Lower leg skin (tissue), 4 donors: ENCODE measurements around the gene CLMP. TPM values are rescaled to one million over a fixed set of nuclear protein-coding genes. Genes with fewer than 3 reads are reported as not detected.
A peak's percentile ranks its signal among the peaks of the same experiment; 100 is the strongest.

Experiments used
- DNase-seq, 2 donors: peaks; one replicate each; pipeline ENCODE4 v3.0.0-alpha.2; 2019; ENCODE audit warnings: low spot score in 2 of 2
- H3K4me3 ChIP-seq: fragments of 200-600 bp; sonication (generic); 2 replicates; pipeline ENCODE4 v1.5.1; 2017; ENCODE audit warnings: mild to moderate bottlenecking, low read depth; ENCODE audit not compliant: poor library complexity, severe bottlenecking
- POLR2A ChIP-seq, 2 donors: fragments of 450-650 bp; IDR thresholded peaks; one replicate each; pipeline ENCODE4 v1.6.1; 2016 to 2017; ENCODE audit warnings: antibody characterized with exemption in 2 of 2, mild to moderate bottlenecking in 1 of 2, moderate library complexity in 1 of 2
- WGBS, 2 donors: methylation state at CpG; one replicate each; pipeline ENCODE4 v1.1.5; 2018; 5-methylcytosine and 5-hydroxymethylcytosine counted together
- intact Hi-C: fragments of 100-400 bp; cut with DNase I; formaldehyde crosslinking; loops from one replicate; pipeline ENCODE4 v1.15.0; 2023; ENCODE audit warnings: low total_unique reads
- total RNA-seq, 4 donors: library from RNA; depleted of rRNA; stranded (reverse); fragments of >200 nt; gene quantifications; one replicate each; pipeline ENCODE4 v1.1.0, GENCODE V29; 2016
- TF ChIP-seq, protein P1 (sequence below), 3 donors: fragments of 450-650 bp; IDR thresholded peaks; one replicate each; pipeline ENCODE4 v1.5.1; 2016; ENCODE audit warnings: antibody characterized with exemption in 3 of 3, mild to moderate bottlenecking in 3 of 3, moderate library complexity in 2 of 3

Gene CLMP
- total RNA-seq, 4 donors from 2014 or later: 7.6 to 27.0 (median 17.7) TPM

DNA sequence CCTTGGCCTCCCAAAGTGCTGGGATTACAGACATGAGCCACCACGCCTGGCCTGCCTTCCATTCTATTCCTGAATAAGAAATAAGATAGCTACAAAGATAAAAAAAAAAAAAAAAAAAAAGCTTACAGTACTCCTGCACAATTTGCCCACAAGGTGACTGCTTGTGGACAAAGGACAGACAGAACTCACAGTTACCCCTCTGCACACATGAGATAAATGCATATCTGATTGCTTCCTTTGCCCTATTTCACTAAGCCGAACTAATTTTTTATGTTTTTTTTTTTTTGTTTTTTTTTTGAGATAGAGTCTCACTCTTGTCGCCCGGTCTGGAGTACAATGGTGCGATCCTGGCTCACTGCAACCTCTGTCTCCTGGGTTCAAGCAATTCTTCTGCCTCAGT, 109.6 kb downstream of the CLMP start:
- WGBS, 2 donors: 93 to 94% methylated on average over 5 of the region's 5 CpGs
- DNase-seq: no peak
- no peak for TF ChIP-seq POLR2A (IDR thresholded peaks at IDR 0.05)
- TF ChIP-seq, protein P1, sequence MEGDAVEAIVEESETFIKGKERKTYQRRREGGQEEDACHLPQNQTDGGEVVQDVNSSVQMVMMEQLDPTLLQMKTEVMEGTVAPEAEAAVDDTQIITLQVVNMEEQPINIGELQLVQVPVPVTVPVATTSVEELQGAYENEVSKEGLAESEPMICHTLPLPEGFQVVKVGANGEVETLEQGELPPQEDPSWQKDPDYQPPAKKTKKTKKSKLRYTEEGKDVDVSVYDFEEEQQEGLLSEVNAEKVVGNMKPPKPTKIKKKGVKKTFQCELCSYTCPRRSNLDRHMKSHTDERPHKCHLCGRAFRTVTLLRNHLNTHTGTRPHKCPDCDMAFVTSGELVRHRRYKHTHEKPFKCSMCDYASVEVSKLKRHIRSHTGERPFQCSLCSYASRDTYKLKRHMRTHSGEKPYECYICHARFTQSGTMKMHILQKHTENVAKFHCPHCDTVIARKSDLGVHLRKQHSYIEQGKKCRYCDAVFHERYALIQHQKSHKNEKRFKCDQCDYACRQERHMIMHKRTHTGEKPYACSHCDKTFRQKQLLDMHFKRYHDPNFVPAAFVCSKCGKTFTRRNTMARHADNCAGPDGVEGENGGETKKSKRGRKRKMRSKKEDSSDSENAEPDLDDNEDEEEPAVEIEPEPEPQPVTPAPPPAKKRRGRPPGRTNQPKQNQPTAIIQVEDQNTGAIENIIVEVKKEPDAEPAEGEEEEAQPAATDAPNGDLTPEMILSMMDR (IDR thresholded peaks at IDR 0.05): no peak
- intact Hi-C loops: no loop called here
- no peak overlapping the region for H3K4me3 ChIP-seq

DNA sequence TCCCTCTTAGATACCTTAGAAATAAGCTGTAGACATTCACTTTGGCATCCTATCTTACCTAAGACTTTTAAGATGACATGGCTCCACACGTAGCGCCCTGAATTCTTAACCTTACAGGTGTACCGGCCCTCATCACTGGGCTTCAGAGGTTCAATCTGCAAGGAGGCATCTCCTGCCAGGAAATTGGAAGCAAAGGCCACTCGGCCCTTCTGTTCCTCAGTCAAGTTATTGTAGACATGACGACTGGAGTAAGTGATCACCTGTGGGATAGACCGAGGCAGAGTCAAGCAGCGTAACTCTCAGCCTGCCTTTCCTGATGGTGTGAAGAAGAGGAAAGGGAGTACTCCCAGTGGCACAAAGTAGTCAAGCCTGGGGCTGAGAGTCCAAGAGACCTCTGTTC, 110.6 kb downstream of the CLMP start:
- intact Hi-C loops: no loop called here
- WGBS, 2 donors: 97 to 98% methylated on average over 7 of the region's 7 CpGs
- no peak for DNase-seq
- TF ChIP-seq, protein P1 (IDR thresholded peaks at IDR 0.05): no peak
- TF ChIP-seq POLR2A (IDR thresholded peaks at IDR 0.05): no peak
- H3K4me3 ChIP-seq: no peak overlapping the region

- DNase-seq: peak; percentile 73 to 93
- intact Hi-C loops: no loop called here
- 4 to 12% methylated on average over 4 of the region's 4 CpGs for WGBS, 2 donors
- H3K4me3 ChIP-seq: no peak overlapping the region
- TF ChIP-seq, protein P1 (IDR thresholded peaks at IDR 0.05): no peak
- TF ChIP-seq POLR2A (IDR thresholded peaks at IDR 0.05): no peak
Observed at GRCh38 chr11:123083623-123084029, 111.4 kb downstream of the CLMP start.

DNA sequence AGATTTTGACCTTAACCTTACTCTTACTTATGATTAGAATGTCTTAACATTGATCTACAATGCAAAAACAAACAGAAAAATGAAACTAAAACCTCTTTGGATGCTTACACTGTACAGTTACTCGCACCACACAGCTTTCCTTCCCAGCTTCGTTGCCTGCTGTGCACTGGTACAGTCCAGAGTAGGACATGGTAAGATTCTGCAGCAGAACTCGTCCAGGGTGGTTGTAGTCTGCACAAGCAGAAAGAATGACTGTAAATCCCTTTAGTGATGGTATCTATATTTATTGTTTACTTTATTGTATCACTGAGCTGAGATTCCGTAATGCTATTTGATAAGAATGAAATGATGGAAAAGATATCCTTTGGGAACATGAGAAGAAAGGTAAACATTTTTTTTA, 112.1 kb downstream of the CLMP start:
- WGBS, 2 donors: 75 to 89% methylated on average over 4 of the region's 4 CpGs
- no peak overlapping the region for H3K4me3 ChIP-seq
- intact Hi-C loops: no loop called here
- no peak for TF ChIP-seq POLR2A (IDR thresholded peaks at IDR 0.05)
- TF ChIP-seq, protein P1 (IDR thresholded peaks at IDR 0.05): no peak
- DNase-seq: no peak

DNA sequence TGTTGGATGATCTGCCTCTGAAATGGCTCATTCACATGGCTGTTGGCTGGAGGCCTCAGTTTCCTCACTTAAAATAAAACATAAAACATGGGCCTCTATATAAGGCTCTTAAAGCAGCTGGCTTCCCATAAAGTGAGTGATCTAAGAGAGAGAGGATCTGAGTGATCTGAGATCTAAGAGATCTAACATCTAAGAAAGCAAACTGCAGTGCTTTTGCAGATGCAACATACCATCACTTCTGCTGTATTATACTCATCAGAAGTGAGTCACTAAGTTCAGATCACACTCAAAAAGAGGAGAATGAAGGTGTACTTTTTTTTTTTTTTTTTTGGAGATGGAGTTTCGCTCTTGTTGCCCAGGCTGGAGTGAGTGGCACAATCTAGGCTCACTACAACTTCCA, 115.0 kb downstream of the CLMP start:
- intact Hi-C loops: no loop called here
- TF ChIP-seq, protein P1 (IDR thresholded peaks at IDR 0.05): no peak
- TF ChIP-seq POLR2A (IDR thresholded peaks at IDR 0.05): no peak
- WGBS, 2 donors: 100% methylated on average over 1 of the region's 1 CpG
- H3K4me3 ChIP-seq: no peak overlapping the region
- no peak for DNase-seq

- H3K4me3 ChIP-seq: no peak overlapping the region
- 94 to 97% methylated on average over 2 of the region's 2 CpGs for WGBS, 2 donors
- intact Hi-C loops: no loop called here
- no peak for DNase-seq
- TF ChIP-seq POLR2A (IDR thresholded peaks at IDR 0.05): no peak
- TF ChIP-seq, protein P1 (IDR thresholded peaks at IDR 0.05): no peak
Observed at GRCh38 chr11:123076484-123076883, 118.6 kb downstream of the CLMP start.
